Measurements from ENCODE around the gene TMEM205.
"Not testable (repeated sequence)": the region's sequence is repeated elsewhere in the genome, so short reads cannot be mapped to it uniquely, and the experiment has no call there.

The TMEM205 gene

GRCh38 chr19:11346104-11346940, at the start of gene TMEM205, which contains the start of gene CCDC159:
TMEM205 (minus strand) TSS chr19:11346268; CDS start chr19:11345619, 649 bp downstream.
CCDC159 (plus strand) TSS chr19:11346519; CDS start chr19:11346607, 88 bp downstream.
- peak; percentile 99 for DNase-seq

- DNase-seq: no peak
These were observed 45.0 kb upstream of the TMEM205 start for GRCh38 chr19:11390933-11391680.

- DNase-seq: no peak
These were observed 44.3 kb upstream of the TMEM205 start for GRCh38 chr19:11390359-11390758.

GRCh38 chr19:11387162-11388034, 41.3 kb upstream of the TMEM205 start:
- no peak for DNase-seq

GRCh38 chr19:11384778-11385129, 38.7 kb upstream of the TMEM205 start:
- no peak for DNase-seq

GRCh38 chr19:11383706-11384048, 37.6 kb upstream of the TMEM205 start:
- DNase-seq: no peak

GRCh38 chr19:11382898-11383705, 37.0 kb upstream of the TMEM205 start:
- peak; percentile 67 for DNase-seq

GRCh38 chr19:11380653-11381537, 34.8 kb upstream of the TMEM205 start:
- DNase-seq: peak; percentile 99

- no peak for DNase-seq
These were observed 33.8 kb upstream of the TMEM205 start for GRCh38 chr19:11379857-11380350.

GRCh38 chr19:11379269-11379845, 33.3 kb upstream of the TMEM205 start:
- not testable (repeated sequence) for DNase-seq

GRCh38 chr19:11378319-11379189, 32.5 kb upstream of the TMEM205 start:
- DNase-seq: peak; percentile 44

- DNase-seq: no peak
These were observed 31.7 kb upstream of the TMEM205 start for GRCh38 chr19:11377756-11378155.

GRCh38 chr19:11377237-11377636, 31.2 kb upstream of the TMEM205 start:
- DNase-seq: peak; percentile 65

GRCh38 chr19:11375143-11375948, 29.3 kb upstream of the TMEM205 start:
- DNase-seq: peak; percentile 86

GRCh38 chr19:11374433-11375142, 28.5 kb upstream of the TMEM205 start, which contains the start of gene SWSAP1:
SWSAP1 (plus strand) TSS chr19:11374666; CDS start chr19:11374681, 15 bp downstream.
- DNase-seq: peak; percentile 99

- DNase-seq: no peak
These were observed 27.9 kb upstream of the TMEM205 start for GRCh38 chr19:11373885-11374432.

- DNase-seq: no peak
These were observed 27.3 kb upstream of the TMEM205 start for GRCh38 chr19:11373166-11373884.

Measured in activated CD4-positive, alpha-beta T cell treated with anti-CD3 and anti-CD28 coated beads, Interleukin-2, Interleukin-6, amounts not matched to agents 100 ng/mL and 50 ng/mL, durations not matched to agents 16 hours and 8 hours (primary cell).